Neural progenitor cell (in vitro differentiated cells): ENCODE data around the gene SLC35B4. TPM values are rescaled to one million over a fixed set of nuclear protein-coding genes. Genes with fewer than 3 reads are reported as not detected.

Source experiments
- DNase-seq: peaks from one replicate; pipeline ENCODE4 v3.0.0-alpha.2; 2016; ENCODE audit warnings: low spot score
- H2AFZ ChIP-seq: fragments of 200-600 bp; sonication (generic); replicated peaks from 2 replicates; pipeline ENCODE4 v1.6.1; 2016; ENCODE audit warnings: antibody characterized with exemption
- H3F3A ChIP-seq: fragments of 200-600 bp; sonication (generic); 2 replicates; pipeline ENCODE4 v1.6.1; 2016; ENCODE audit warnings: antibody characterized with exemption, low read depth
- H3K27ac ChIP-seq: fragments of 200-600 bp; sonication (generic); 2 replicates; pipeline ENCODE4 v1.5.1; 2016; ENCODE audit warnings: mild to moderate bottlenecking
- H3K27me3 ChIP-seq: fragments of 200-600 bp; sonication (generic); 2 replicates; pipeline ENCODE4 v1.6.1; 2016; ENCODE audit warnings: mild to moderate bottlenecking, moderate library complexity
- H3K36me3 ChIP-seq: fragments of 200-600 bp; sonication (generic); 2 replicates; pipeline ENCODE4 v1.5.1; 2016
- H3K4me1 ChIP-seq: fragments of 200-600 bp; sonication (generic); 2 replicates; pipeline ENCODE4 v1.6.1; 2016; ENCODE audit warnings: mixed run types
- H3K4me2 ChIP-seq: fragments of 200-600 bp; sonication (generic); 2 replicates; pipeline ENCODE4 v1.6.1; 2016
- H3K4me3 ChIP-seq: fragments of 200-600 bp; sonication (generic); 2 replicates; pipeline ENCODE4 v1.5.1; 2016
- H3K79me2 ChIP-seq: fragments of 200-600 bp; sonication (generic); 2 replicates; pipeline ENCODE4 v1.6.1; 2016; ENCODE audit warnings: low read depth
- H3K9ac ChIP-seq: fragments of 200-600 bp; sonication (generic); 2 replicates; pipeline ENCODE4 v1.6.1; 2016
- H3K9me3 ChIP-seq: fragments of 200-600 bp; sonication (generic); 2 replicates; pipeline ENCODE4 v1.5.1; 2016; ENCODE audit warnings: low read depth
- H4K20me1 ChIP-seq: fragments of 200-600 bp; sonication (generic); 2 replicates; pipeline ENCODE4 v1.6.1; 2016; ENCODE audit warnings: low read depth
- H3K27ac Mint-ChIP-seq: 3 replicates; pipeline ENCODE4 v1.8.0; 2021; ENCODE audit warnings: mixed read lengths
- H3K27me3 Mint-ChIP-seq: 2 replicates; pipeline ENCODE4 v1.8.0; 2022; ENCODE audit warnings: low read depth, mild to moderate bottlenecking, inconsistent platforms, moderate library complexity, mixed read lengths; ENCODE audit not compliant: insufficient read depth
- H3K36me3 Mint-ChIP-seq: 3 replicates; pipeline ENCODE4 v1.8.0; 2021; ENCODE audit warnings: mixed read lengths
- H3K4me1 Mint-ChIP-seq: 3 replicates; pipeline ENCODE4 v1.8.0; 2021; ENCODE audit warnings: mixed read lengths
- H3K4me3 Mint-ChIP-seq: 3 replicates; pipeline ENCODE4 v1.8.0; 2021; ENCODE audit warnings: mild to moderate bottlenecking, moderate library complexity, mixed read lengths
- H3K9me3 Mint-ChIP-seq: 3 replicates; pipeline ENCODE4 v1.8.0; 2020; ENCODE audit warnings: mixed read lengths
- CTCF ChIP-seq: fragments of 200-600 bp; sonication (generic); IDR thresholded peaks from 2 replicates; pipeline ENCODE4 v1.5.1; 2017; ENCODE audit warnings: antibody characterized with exemption, mild to moderate bottlenecking
- EZH2 ChIP-seq: fragments of 200-600 bp; sonication (generic); IDR thresholded peaks from 2 replicates; pipeline ENCODE4 v1.6.1; 2017; ENCODE audit warnings: antibody characterized with exemption, mild to moderate bottlenecking, moderate library complexity
- EZH2phosphoT487 ChIP-seq: fragments of 200-600 bp; sonication (generic); IDR thresholded peaks from 2 replicates; pipeline ENCODE4 v1.6.1; 2017; ENCODE audit warnings: antibody characterized with exemption
- total RNA-seq: library from RNA; depleted of rRNA; stranded (reverse); fragments of >200 nt; gene quantifications from 2 replicates; pipeline ENCODE4 v1.2.3, GENCODE V29; 2015; ENCODE audit warnings: low replicate concordance

Gene SLC35B4
- total RNA-seq, 1 donor from 2014 or later = 32.0 TPM

- no peaks in the 10 kb centered on the region for H3K9me3 Mint-ChIP-seq
- no peaks in the 10 kb centered on the region for H4K20me1 ChIP-seq
These were observed 38.3 kb upstream of the SLC35B4 start for GRCh38 chr7:134355004-134355525.

GRCh38 chr7:134353411-134353810 lies 36.7 kb upstream of the SLC35B4 start:
- TF ChIP-seq EZH2 (no peak), CTCF (no peak), EZH2phosphoT487 (no peak)
- H3K36me3 Mint-ChIP-seq = no peaks in the 10 kb centered on the region
- H3K27ac ChIP-seq = no peak overlapping the region

More at GRCh38 chr7:134355004-134355525, 38.3 kb upstream of the SLC35B4 start:
- H3K4me3 Mint-ChIP-seq = no peak overlapping the region
- H3K4me1 Mint-ChIP-seq = no peaks in the 10 kb centered on the region
- Histone ChIP-seq H3K4me2 (no peak overlapping the region), H3F3A (no peaks in the 10 kb centered on the region), H3K9me3 (no peaks in the 10 kb centered on the region), H3K4me3 (no peak overlapping the region), H3K27ac (no peak overlapping the region), H3K79me2 (no peaks in the 10 kb centered on the region), H2AFZ (no peak overlapping the region), H3K9ac (no peak overlapping the region), H3K4me1 (no peaks in the 10 kb centered on the region), H3K36me3 (no peaks in the 10 kb centered on the region), H3K27me3 (no peaks in the 10 kb centered on the region)
- no peaks in the 10 kb centered on the region for H3K36me3 Mint-ChIP-seq
- no peak for TF ChIP-seq EZH2phosphoT487
- no peak for DNase-seq
- peaks cover 6% of the 10 kb centered on the region for H3K27me3 Mint-ChIP-seq
- no peak overlapping the region for H3K27ac Mint-ChIP-seq

GRCh38 chr7:134351424-134351823 lies 34.7 kb upstream of the SLC35B4 start:
- Histone ChIP-seq H3F3A (no peaks in the 10 kb centered on the region), H3K4me3 (no peak overlapping the region), H3K27ac (no peak overlapping the region), H3K36me3 (no peaks in the 10 kb centered on the region), H3K9ac (no peak overlapping the region), H2AFZ (no peak overlapping the region), H3K9me3 (no peaks in the 10 kb centered on the region), H3K27me3 (no peaks in the 10 kb centered on the region), H4K20me1 (no peaks in the 10 kb centered on the region), H3K4me2 (no peak overlapping the region), H3K79me2 (no peaks in the 10 kb centered on the region), H3K4me1 (no peaks in the 10 kb centered on the region)
- no peak for TF ChIP-seq EZH2
- TF ChIP-seq CTCF = no peak
- no peak for TF ChIP-seq EZH2phosphoT487
- Mint-ChIP-seq H3K27me3 (peaks cover 9% of the 10 kb centered on the region), H3K36me3 (no peaks in the 10 kb centered on the region), H3K27ac (no peak overlapping the region), H3K4me3 (no peak overlapping the region), H3K9me3 (no peaks in the 10 kb centered on the region), H3K4me1 (no peaks in the 10 kb centered on the region)
- no peak for DNase-seq

More at GRCh38 chr7:134353411-134353810, 36.7 kb upstream of the SLC35B4 start:
- Histone ChIP-seq H3K9me3 (no peaks in the 10 kb centered on the region), H3K9ac (no peak overlapping the region), H3K4me1 (no peaks in the 10 kb centered on the region), H3K36me3 (no peaks in the 10 kb centered on the region), H4K20me1 (no peaks in the 10 kb centered on the region), H3K27me3 (no peaks in the 10 kb centered on the region), H3F3A (no peaks in the 10 kb centered on the region), H3K4me3 (no peak overlapping the region), H3K4me2 (no peak overlapping the region), H3K79me2 (no peaks in the 10 kb centered on the region), H2AFZ (no peak overlapping the region)
- no peak for DNase-seq
- Mint-ChIP-seq H3K4me1 (no peaks in the 10 kb centered on the region), H3K27ac (no peak overlapping the region), H3K27me3 (peaks cover 6% of the 10 kb centered on the region), H3K9me3 (no peaks in the 10 kb centered on the region), H3K4me3 (no peak overlapping the region)

- H3K27ac ChIP-seq = no peak overlapping the region
These were observed 34.0 kb upstream of the SLC35B4 start for GRCh38 chr7:134350709-134351108.

More at GRCh38 chr7:134350709-134351108, 34.0 kb upstream of the SLC35B4 start:
- no peak for DNase-seq
- no peaks in the 10 kb centered on the region for H3F3A ChIP-seq
- no peaks in the 10 kb centered on the region for H3K27me3 ChIP-seq
- H3K4me2 ChIP-seq = no peak overlapping the region
- Mint-ChIP-seq H3K4me3 (no peak overlapping the region), H3K27me3 (peaks cover 9% of the 10 kb centered on the region), H3K9me3 (no peaks in the 10 kb centered on the region), H3K36me3 (no peaks in the 10 kb centered on the region), H3K27ac (no peak overlapping the region), H3K4me1 (no peaks in the 10 kb centered on the region)
- TF ChIP-seq CTCF (no peak), EZH2 (no peak), EZH2phosphoT487 (no peak)
- no peak overlapping the region for H3K4me3 ChIP-seq
- H3K9me3 ChIP-seq = no peaks in the 10 kb centered on the region
- no peaks in the 10 kb centered on the region for H4K20me1 ChIP-seq
- H3K9ac ChIP-seq = no peak overlapping the region
- H3K36me3 ChIP-seq = no peaks in the 10 kb centered on the region
- H3K4me1 ChIP-seq = no peaks in the 10 kb centered on the region
- H2AFZ ChIP-seq = no peak overlapping the region
- H3K79me2 ChIP-seq = no peaks in the 10 kb centered on the region
